Stimulated activated CD8-positive, alpha-beta memory T cell treated with anti-CD3 and anti-CD28 coated beads, Interleukin-4, amount 100 ng/mL, for 24 hours (primary cell): Measurements from ENCODE around the gene DNM3.

Experiments used
- DNase-seq: peaks from one replicate; pipeline ENCODE4 v3.0.0-alpha.2; 2020; ENCODE audit warnings: low read depth

The DNM3 gene

DNA sequence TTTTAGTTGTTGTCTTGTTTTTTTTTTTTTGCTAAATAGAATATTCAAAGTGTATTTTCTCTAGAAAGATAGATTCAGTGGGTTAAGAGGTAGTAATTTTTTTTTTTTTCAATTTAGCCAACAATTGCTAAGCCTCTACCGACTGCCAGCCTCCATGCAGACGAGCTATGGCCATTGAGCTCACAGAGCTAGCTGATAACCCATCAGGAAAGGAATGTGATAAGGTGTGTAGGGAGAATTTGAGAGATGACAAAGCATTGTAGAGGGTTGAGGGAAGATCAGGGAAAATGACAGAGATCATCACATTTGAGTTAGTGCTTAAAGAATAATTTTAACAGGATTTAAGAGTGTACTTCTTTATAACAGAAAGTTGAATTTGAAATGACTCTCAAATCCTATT is 30.6 kb downstream of the DNM3 start:
- no peak for DNase-seq

GRCh38 chr1:171872430-171872829 is 31.1 kb downstream of the DNM3 start:
- DNase-seq, result no peak

GRCh38 chr1:171873664-171874063 is 32.4 kb downstream of the DNM3 start:
- DNase-seq, result no peak

DNA sequence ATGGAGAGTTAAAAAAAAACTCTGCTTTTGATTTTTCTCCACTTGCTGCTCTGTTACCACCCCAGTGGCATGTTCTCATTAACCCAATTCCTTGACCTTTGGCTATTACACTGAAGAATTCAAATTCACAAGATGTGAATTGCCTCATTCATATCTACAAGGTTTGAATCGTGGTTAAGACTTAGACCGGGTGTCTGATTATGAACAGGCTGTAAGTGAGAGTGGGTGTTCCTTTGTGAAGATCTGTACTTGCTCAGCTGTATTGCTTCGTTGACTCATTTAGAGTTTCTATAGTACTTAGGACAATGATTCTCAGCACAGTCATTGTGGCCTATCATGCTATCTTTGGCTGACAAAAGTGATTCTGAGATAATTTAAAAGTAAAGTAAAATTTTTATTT is 36.4 kb downstream of the DNM3 start:
- DNase-seq, result no peak

DNA sequence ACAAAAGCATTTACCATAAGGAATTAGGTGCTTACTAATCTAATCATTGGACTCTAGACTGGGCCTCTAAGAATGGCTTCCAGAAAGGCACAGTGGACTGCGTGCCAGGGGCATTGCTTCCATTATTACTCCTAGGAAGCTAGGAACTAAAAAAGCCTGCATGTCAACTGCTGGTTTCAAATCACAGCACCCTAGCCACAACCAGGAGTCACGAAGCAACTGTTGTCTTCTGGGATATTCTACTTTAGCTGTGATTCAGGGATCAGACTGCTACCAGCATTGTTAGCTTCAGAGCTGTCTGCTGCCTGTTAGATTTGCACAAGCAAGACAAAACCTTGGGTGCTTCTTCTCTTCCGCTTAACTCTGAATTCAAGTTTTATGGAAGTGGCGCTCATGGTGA is 38.3 kb downstream of the DNM3 start:
- no peak for DNase-seq

GRCh38 chr1:171881442-171881841 is 40.1 kb downstream of the DNM3 start:
- no peak for DNase-seq

DNA sequence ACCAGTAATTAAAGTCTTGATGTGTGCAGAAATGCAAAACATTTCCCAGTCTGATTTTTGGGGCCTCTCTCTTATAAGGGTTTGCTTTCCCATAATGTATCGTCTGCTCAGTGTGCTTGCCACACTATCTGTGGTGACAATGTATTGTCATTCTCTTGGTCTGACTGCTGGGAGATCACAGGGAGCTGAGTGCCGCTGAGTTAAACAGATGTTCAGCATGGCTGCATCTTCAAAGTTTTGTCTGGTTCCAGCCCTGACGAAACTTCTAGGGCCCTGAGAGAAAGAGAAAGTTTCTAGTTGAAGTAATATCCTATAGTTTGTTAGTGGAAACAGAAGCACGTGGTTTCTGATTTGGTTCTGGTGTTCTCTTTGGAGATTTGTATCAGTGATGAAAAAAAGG is 42.6 kb downstream of the DNM3 start:
- DNase-seq, result no peak

- no peak for DNase-seq
These were observed 43.2 kb downstream of the DNM3 start for GRCh38 chr1:171884475-171884874.

- DNase-seq, result no peak
These were observed 48.8 kb downstream of the DNM3 start for GRCh38 chr1:171890131-171890530.

GRCh38 chr1:171896936-171897703 is 55.8 kb downstream of the DNM3 start:
- DNase-seq, result no peak

GRCh38 chr1:171898941-171899340 is 57.6 kb downstream of the DNM3 start:
- no peak for DNase-seq

DNA sequence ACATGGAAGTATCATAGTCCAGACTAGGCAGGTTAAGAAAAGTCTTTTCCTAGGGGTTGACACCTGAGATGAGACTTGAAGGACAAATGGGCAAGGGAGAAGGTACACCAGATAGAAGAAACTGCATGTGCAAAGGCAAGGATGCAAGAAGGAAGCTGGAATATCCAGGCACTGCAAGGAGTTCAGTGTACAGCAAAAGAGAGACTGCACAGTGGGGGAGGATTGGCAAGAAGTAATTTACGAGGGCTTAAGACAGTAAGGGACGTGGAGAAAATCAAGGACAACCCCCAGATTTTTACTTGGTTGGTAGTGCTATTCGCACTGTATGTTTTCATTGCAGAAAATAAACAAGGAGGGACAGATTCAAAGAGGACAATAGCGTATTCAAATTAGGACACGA is 58.5 kb downstream of the DNM3 start:
- DNase-seq, result no peak

DNA sequence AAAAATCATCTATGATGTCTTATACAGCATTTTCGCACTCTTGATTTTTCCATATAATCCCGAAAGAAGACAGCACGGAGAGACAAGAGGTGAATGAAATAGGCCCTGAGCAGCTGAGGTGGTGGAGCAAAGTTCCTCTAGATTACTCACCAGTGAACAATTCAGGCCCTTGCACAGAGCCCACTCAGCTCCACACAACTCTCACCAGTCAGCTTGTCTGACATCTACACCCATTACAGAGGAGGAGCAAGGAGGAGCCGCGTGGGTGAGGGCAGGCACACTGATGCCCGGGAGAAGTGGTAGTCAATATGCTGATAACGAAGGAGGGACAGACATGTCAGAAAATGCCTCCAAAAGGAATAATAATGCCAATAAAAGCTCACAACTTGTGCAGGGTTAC is 59.9 kb downstream of the DNM3 start:
- no peak for DNase-seq

DNA sequence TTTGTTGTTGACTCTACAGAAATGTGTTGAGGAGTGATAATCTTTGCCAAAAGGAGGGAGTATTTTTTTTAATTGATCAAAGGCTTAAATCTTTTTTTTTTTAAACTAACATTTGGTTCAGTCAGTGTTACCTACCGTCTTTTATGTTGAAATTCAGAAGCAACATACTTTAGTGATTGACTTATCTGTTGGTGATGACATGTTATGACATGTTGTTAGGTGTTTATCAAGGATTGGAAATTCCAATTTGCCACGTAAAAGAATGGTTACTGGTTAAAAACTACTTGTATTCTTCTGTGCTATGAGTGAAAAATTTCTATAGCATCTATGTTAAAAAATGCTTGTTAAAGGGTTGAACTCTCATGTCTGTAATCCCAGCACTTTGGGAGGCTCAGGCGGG is 61.2 kb downstream of the DNM3 start:
- no peak for DNase-seq

GRCh38 chr1:171904778-171905450 is 63.6 kb downstream of the DNM3 start:
- DNase-seq, result no peak

- DNase-seq, result no peak
These were observed 68.4 kb downstream of the DNM3 start for GRCh38 chr1:171909711-171910110.

- no peak for DNase-seq
These were observed 69.5 kb downstream of the DNM3 start for GRCh38 chr1:171910786-171911185.

DNA sequence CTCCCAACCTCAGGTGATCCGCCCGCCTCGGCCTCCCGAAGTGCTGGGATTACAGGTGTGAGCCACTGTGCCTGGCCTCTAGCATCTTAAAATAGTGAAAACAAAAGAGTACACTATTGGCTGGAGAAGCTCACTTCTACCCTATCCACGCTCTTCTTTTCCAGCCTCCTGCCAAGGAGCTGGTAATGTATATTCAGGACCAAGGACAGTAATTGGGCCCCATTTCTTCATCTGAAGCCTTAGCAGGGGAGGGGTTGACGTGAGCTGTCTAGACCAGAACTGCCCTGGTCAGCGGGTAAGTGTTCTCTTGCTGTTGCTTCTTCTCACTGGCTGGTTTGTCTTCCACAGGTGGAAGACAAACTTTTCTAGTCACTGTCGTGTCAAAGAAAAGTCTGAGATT is 70.2 kb downstream of the DNM3 start:
- DNase-seq, result no peak

GRCh38 chr1:171912509-171913175 is 71.3 kb downstream of the DNM3 start:
- DNase-seq, result no peak

DNA sequence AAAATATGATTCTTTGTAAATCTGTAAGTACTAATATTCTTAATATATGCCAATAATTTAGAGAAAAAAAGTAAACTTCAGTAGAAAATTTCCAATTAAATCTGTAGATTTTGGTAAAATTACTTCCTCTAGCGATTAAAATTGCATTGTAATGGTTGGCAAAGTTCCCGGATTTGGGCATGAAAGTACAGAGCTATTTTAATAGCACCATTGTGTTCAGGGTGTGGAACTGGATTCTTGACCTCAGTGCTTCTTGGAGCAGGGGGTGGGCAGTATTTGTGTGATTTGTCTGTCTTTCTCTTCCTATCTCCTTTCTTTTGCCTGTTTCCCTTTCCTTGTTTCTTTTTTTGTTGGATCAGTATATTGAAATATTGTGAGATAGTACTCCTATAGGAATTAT is 72.1 kb downstream of the DNM3 start:
- DNase-seq, result no peak

DNA sequence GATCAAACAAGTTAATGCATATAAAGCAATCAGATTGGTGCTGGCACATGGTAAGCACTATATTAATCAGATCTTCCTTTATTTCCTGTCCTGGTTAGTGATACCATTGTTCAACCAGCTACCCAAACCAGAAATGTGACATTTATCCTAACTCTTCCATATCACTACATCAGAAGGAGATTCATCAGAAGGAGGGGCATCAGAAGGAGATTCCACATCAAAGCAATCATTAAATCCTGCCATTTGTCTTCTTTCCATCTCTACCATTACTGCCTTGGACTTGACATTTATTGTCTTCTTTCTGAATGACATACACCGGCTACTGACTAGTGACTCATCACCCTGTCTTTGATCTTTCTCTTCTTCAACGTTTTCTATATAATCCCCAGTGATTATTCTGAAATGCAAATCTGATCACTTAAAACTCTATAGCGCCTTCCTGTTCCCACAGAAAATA is 75.0 kb downstream of the DNM3 start:
- no peak for DNase-seq

DNA sequence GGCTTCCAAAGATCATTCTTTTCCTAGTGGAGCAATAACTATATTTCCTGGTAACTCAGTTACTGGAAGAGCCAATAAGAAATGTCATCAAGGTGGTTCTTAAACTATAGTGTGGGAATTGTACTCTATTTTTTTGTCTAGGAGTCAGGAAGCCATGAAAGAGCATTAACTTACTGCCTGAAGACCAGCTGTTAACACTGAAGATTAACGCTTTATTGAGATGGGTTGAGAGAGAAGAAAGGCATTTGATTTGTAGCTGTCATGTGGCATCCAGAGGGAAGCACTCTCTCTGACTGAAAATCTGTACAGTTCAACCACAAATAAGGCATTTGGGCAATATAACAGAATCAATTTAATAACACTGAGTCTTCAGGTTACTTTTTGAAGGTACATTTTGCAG is 76.0 kb downstream of the DNM3 start:
- no peak for DNase-seq
